Keratinocyte (primary cell): Measurements from ENCODE around the gene ZBTB7A.

Experiments
- CTCF ChIP-seq, 3 experiments: IDR thresholded peaks in 1 of 3; conservative IDR thresholded peaks in 1 of 3; optimal IDR thresholded peaks in 1 of 3; 2 replicates in 2 of 3; 3 replicates in 1 of 3; pipeline versions ENCODE3 to v1.5.1; 2011; ENCODE audit warnings: low read length in 3 of 3, mild to moderate bottlenecking in 3 of 3, moderate library complexity in 2 of 3, control low read depth in 1 of 3, inconsistent platforms in 1 of 3; ENCODE audit not compliant: insufficient read depth in 2 of 3; ENCODE audit errors: extremely low read depth in 1 of 3
- EZH2 ChIP-seq: IDR thresholded peaks from one replicate; pipeline ENCODE4 v1.6.1; 2012; ENCODE audit warnings: inconsistent platforms, mild to moderate bottlenecking, low read length, moderate library complexity

DNA sequence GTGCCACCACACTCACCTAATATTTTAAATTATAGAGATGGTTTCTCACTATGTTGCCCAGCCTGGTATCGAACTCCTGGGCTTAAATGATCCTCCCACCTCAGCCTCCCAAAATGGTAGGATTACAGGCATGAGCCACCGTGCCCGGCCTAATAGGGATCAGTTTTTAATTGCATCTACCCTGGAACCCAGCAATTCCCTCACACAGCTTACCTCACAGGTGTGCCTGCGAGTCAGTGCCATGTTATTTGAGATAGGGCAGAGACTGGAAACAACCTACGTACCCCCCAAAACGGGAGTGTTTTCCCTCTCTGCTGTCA, 42.9 kb upstream of the ZBTB7A start:
- no peak for TF ChIP-seq CTCF (optimal IDR thresholded peaks at IDR 0.05 in 1 of 3, IDR thresholded peaks at IDR 0.05 in 1 of 3, conservative IDR thresholded peaks at IDR 0.05 in 1 of 3; ENCODE audit: extremely low read depth in 1 of 3, insufficient read depth in 2 of 3, low read length in 3 of 3)
- no peak for TF ChIP-seq EZH2
